Epithelial cell of proximal tubule (primary cell): ENCODE measurements around the gene IFNL2. TPM values are rescaled to one million over a fixed set of nuclear protein-coding genes. Genes with fewer than 3 reads are reported as not detected.

Source experiments
- DNase-seq: peaks from one replicate; pipeline ENCODE4 v3.0.0-alpha.2; 2011; ENCODE audit warnings: low read depth
- H3K4me3 ChIP-seq: 2 replicates; pipeline ENCODE4 v1.5.1; 2011; ENCODE audit warnings: low read depth, mild to moderate bottlenecking, low read length
- total RNA-seq: library from RNA; depleted of rRNA; stranded (reverse); fragments of >200 nt; gene quantifications from 2 replicates; pipeline ENCODE4 v1.2.3, GENCODE V29; 2015
- TF ChIP-seq, protein P1 (sequence below): conservative IDR thresholded peaks from 2 replicates; pipeline ENCODE4 v1.5.1; 2012; ENCODE audit warnings: low read depth, mild to moderate bottlenecking, low read length

The IFNL2 gene
- total RNA-seq, 1 donor from 2014 or later = not detected

DNA sequence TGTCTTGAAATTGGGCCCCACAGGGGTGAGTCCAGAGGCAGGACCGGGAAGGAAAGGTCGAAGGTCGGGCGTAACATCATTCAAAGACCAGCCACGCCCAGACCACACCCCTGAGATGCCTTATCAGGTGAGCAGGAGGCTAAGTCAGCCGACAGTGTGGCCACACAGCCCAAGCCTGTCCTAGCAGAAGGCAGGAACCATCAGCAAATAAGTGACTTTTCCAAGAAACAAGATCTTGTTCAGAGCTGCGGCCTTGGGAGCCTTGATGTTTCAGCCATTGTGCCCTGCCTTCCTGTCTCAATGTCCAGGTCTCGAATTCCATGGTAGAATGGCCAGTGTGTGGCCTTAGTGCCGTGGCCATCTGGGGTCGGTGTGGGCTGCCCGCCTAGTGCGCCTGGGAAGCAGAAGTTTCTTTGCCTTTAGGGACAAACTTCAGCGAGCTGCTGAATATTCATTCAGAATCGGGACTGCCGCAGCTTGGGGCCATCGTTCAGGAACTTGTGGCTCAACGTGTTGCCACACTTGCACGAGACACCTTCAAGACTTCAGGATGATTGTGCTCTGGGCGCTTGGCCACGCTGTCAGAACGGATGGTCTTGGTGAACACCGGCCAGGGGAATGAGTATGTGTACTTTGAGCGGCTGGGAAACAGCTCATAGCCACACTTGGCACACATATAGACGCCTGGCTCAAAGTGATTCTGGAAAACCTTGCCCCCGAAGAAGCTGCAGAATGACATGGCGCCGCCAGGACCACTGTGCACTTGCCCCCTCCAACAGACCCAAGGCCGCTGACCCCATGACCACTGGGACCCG lies 13.5 kb upstream of the IFNL2 start:
- H3K4me3 ChIP-seq = no peak overlapping the region
- TF ChIP-seq, protein P1, sequence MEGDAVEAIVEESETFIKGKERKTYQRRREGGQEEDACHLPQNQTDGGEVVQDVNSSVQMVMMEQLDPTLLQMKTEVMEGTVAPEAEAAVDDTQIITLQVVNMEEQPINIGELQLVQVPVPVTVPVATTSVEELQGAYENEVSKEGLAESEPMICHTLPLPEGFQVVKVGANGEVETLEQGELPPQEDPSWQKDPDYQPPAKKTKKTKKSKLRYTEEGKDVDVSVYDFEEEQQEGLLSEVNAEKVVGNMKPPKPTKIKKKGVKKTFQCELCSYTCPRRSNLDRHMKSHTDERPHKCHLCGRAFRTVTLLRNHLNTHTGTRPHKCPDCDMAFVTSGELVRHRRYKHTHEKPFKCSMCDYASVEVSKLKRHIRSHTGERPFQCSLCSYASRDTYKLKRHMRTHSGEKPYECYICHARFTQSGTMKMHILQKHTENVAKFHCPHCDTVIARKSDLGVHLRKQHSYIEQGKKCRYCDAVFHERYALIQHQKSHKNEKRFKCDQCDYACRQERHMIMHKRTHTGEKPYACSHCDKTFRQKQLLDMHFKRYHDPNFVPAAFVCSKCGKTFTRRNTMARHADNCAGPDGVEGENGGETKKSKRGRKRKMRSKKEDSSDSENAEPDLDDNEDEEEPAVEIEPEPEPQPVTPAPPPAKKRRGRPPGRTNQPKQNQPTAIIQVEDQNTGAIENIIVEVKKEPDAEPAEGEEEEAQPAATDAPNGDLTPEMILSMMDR = no peak
- DNase-seq = no peak

DNA sequence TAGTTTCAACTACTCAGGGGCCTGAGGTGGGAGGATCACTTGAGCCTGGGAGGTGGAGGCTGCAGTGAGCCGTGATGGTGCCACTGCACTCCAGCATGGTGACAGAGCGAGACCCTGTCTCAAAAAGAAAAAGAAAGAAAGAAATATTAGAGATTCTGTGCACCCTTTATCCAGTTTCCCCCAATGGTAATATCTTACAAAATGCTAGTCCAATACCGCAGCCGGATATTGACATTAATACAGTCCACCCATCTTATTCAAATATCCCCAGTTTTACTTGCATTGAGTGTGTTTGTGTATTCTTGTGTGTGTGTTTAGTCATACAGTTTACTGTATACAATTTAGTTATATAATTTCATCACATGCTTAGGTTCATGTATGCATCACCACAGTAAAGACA lies 11.0 kb upstream of the IFNL2 start:
- no peak overlapping the region for H3K4me3 ChIP-seq
- TF ChIP-seq, protein P1 = no peak
- DNase-seq = no peak

GRCh38 chr19:39261704-39262103 lies 6.5 kb upstream of the IFNL2 start:
- no peak overlapping the region for H3K4me3 ChIP-seq
- no peak for DNase-seq
- TF ChIP-seq, protein P1 = no peak

DNA sequence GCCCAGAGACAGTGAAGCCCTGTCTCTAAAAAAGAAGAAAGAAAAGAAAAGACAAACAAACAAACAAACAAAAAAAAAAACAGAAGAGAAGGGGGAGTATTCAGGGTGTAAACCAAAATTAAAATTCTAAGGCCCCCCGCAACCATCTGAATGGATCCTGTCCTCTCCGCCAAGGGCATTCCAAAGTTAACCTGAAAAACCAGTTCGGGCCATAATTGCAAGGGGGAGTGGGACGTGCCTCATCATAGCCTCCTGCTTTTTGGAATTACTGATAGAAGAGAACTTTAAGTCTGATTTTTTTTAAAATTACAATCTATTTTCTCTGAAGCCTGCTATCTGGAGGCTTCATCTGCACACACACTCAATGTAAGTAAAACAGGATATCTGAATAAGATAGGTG lies 5.7 kb upstream of the IFNL2 start:
- TF ChIP-seq, protein P1 = no peak
- no peak for DNase-seq
- no peak overlapping the region for H3K4me3 ChIP-seq

GRCh38 chr19:39263912-39264305 lies 4.3 kb upstream of the IFNL2 start:
- H3K4me3 ChIP-seq = no peak overlapping the region
- TF ChIP-seq, protein P1 = no peak
- DNase-seq = no peak

DNA sequence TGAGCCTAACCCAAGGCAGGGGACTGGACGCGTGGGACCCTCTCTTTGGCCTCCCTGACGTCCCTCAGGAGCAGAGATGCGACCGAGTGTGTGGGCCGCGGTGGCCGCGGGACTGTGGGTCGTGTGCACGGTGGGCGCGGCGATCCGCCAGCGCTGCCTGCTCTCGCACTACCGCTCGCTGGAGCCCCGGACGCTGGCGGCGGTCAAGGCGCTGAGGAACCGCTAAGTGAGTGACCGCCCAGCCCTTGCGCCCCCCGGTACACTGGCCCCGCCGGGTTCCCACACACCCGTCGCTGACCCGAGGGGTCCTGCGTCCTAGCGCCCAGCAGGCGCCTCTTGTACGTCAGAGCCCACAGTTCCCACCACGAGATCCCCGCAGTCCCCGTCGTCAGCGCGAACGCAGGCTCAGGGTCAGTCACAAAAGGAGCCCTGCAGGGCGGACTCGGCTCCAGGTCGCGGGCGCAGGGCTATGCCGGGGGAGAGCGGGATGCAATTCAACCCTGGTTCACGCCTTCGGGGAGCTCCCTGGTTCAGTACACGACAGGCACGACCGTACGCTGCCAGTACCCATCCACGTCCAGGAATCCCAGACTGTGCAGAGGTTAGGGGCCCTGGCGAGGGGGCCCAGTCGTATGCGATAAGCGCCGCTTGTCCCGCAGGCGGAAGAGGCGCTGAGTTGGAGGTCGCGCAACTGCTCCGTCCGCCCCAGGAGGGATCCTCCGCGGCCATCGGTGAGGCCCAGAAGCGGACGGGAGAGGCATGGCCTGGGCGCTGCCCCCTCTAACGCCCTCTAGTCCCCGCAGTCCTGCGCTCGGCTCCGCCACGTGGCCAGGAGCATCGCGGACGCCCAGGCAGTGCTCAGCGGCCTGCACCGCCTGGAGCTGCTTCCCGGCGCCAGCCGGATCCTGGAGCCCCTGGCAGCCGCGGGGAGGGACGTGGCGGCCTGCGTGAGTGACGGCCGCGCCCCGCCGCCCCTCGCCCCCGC lies 3.6 kb upstream of the IFNL2 start:
- TF ChIP-seq, protein P1 = no peak
- DNase-seq = no peak
- no peak overlapping the region for H3K4me3 ChIP-seq
